ENCODE results near the gene SRRM5.

DNA sequence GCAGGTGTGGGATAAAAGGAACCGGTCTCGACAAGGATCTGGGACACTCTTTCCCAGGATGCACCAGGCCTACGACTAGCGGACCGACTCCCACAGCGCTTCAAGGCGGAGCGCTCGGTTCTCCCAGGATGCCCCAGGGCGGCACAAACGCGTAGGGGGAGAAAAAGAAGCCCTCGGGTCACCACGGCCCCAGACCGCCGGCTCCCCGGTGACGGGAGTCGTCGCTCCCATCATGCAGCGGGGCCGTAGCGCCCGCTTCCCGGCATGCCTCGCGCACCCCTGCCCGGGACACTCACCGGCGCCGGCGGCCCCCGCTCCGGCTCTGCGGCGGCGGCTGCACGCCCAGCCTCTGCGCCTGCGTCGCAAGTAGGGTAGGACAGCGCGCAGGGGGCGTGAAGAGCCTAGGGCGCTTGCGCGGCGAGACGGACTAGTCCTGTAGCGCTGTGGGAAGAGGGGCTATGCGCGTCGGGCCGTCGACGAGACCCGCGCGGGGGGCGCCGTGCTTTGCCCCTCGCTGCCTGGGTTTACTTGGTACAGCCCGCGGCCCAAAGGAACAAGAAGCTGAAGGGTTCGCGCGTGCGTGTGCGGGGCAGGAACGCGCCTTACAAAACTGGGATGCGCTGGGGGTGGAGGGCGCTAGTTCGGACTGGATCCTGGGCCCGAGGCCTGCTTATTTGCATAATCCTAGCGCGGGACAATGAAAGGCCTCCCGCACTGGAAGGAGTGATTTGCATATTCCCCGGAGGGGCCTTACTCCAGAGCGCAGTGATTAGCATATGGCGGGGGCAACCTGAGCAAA lies 7.6 kb downstream of the SRRM5 start, which contains the start of gene ZNF428:
- TF ChIP-seq, protein P1, sequence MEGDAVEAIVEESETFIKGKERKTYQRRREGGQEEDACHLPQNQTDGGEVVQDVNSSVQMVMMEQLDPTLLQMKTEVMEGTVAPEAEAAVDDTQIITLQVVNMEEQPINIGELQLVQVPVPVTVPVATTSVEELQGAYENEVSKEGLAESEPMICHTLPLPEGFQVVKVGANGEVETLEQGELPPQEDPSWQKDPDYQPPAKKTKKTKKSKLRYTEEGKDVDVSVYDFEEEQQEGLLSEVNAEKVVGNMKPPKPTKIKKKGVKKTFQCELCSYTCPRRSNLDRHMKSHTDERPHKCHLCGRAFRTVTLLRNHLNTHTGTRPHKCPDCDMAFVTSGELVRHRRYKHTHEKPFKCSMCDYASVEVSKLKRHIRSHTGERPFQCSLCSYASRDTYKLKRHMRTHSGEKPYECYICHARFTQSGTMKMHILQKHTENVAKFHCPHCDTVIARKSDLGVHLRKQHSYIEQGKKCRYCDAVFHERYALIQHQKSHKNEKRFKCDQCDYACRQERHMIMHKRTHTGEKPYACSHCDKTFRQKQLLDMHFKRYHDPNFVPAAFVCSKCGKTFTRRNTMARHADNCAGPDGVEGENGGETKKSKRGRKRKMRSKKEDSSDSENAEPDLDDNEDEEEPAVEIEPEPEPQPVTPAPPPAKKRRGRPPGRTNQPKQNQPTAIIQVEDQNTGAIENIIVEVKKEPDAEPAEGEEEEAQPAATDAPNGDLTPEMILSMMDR (IDR thresholded peaks at IDR 0.05) = no peak
- TF ChIP-seq POLR2A (IDR thresholded peaks at IDR 0.05) (peak; percentile 47 to 58), EP300 (IDR thresholded peaks at IDR 0.05) (no peak)
